Kidney (tissue), 14 donors: Measurements from ENCODE around the gene GRB10. TPM values are rescaled to one million over a fixed set of nuclear protein-coding genes. Genes with fewer than 3 reads are reported as not detected.

Experiments
- DNase-seq, 5 donors: peaks; one replicate each; pipeline ENCODE4 v3.0.0-alpha.2; 2013 to 2020
- FAIRE-seq: peaks from 2 replicates; lab custom pipeline; 2012; peaks lifted over from hg19 to GRCh38; lab: Jason Lieb, UNC
- H3K27ac ChIP-seq, 2 donors: one replicate each; pipeline ENCODE4 v1.7.0; 2013; ENCODE audit warnings: low read depth in 2 of 2, low read length in 2 of 2, inconsistent platforms in 1 of 2
- H3K27me3 ChIP-seq: one replicate; pipeline ENCODE4 v1.7.1; 2013; ENCODE audit warnings: low read length, inconsistent platforms; ENCODE audit not compliant: control insufficient read depth, insufficient read depth
- H3K36me3 ChIP-seq, 3 donors: one replicate each; pipeline versions ENCODE4 v1.7.0 to v1.7.1; 2013; ENCODE audit warnings: low read length in 3 of 3, control low read depth in 1 of 3, inconsistent platforms in 1 of 3; ENCODE audit not compliant: insufficient read depth in 3 of 3, control insufficient read depth in 2 of 3
- H3K4me1 ChIP-seq, 3 donors: one replicate each; pipeline versions ENCODE4 v1.7.0 to v1.7.1; 2013; ENCODE audit warnings: low read length in 3 of 3, inconsistent platforms in 1 of 3, low read depth in 1 of 3; ENCODE audit not compliant: control insufficient read depth in 2 of 3, insufficient read depth in 2 of 3
- H3K4me3 ChIP-seq, 3 donors: one replicate each; pipeline versions ENCODE4 v1.7.0 to v1.8.1; 2013; ENCODE audit warnings: low read length in 3 of 3, control low read depth in 1 of 3, inconsistent platforms in 1 of 3
- H3K9ac ChIP-seq, 3 donors: one replicate each; pipeline versions ENCODE4 v1.7.0 to v1.7.1; 2013; ENCODE audit warnings: low read length in 3 of 3, control low read depth in 1 of 3, inconsistent platforms in 1 of 3
- H3K9me3 ChIP-seq, 3 donors: one replicate each; pipeline versions ENCODE4 v1.7.0 to v1.7.1; 2013; ENCODE audit warnings: low read length in 3 of 3, control low read depth in 1 of 3, inconsistent platforms in 1 of 3; ENCODE audit not compliant: control insufficient read depth in 2 of 3, insufficient read depth in 1 of 3
- intact Hi-C: fragments of 100-400 bp; cut with DNase I; formaldehyde crosslinking; loops from one replicate; pipeline ENCODE4 v1.11.1; 2022
- polyA plus RNA-seq: library from polyadenylated mRNA; stranded (reverse); fragments of 350-450 nt; fragmentation: Illumina TruSeq; extraction: RNeasy Lipid Tissue Mini Kit (QIAGEN cat#74804); gene quantifications from one replicate; pipeline ENCODE4 v1.2.3, GENCODE V29; 2014; ENCODE audit warnings: low read depth, low replicate concordance; ENCODE audit not compliant: insufficient read depth
- total RNA-seq: library from RNA; stranded (reverse); fragmentation: NEBNext Ultra II Directional; extraction: Animal tissue kit (Norgen Biotek cat#: 25700); gene quantifications from one replicate; pipeline ENCODE4 v1.2.1, GENCODE V29; 2021
- TF ChIP-seq, protein P1 (sequence below): IDR thresholded peaks from 3 replicates; pipeline ENCODE4 v1.5.1; 2012; ENCODE audit warnings: mild to moderate bottlenecking, moderate library complexity, borderline replicate concordance; ENCODE audit not compliant: insufficient read depth; ENCODE audit errors: extremely low read depth
- donor health status: control.
- donor health status: control.
- donor health status: control.
- donor health status: control.
- donor health status: control.
- donor health status: DM: yes; HTN: yes; CAD: no.
- donor health status: Normal renal cell carcinoma (clear cell type).

GRB10 gene
- total and polyA plus RNA-seq, 2 donors from 2014 or later = 32.3 to 57.8 TPM

DNA sequence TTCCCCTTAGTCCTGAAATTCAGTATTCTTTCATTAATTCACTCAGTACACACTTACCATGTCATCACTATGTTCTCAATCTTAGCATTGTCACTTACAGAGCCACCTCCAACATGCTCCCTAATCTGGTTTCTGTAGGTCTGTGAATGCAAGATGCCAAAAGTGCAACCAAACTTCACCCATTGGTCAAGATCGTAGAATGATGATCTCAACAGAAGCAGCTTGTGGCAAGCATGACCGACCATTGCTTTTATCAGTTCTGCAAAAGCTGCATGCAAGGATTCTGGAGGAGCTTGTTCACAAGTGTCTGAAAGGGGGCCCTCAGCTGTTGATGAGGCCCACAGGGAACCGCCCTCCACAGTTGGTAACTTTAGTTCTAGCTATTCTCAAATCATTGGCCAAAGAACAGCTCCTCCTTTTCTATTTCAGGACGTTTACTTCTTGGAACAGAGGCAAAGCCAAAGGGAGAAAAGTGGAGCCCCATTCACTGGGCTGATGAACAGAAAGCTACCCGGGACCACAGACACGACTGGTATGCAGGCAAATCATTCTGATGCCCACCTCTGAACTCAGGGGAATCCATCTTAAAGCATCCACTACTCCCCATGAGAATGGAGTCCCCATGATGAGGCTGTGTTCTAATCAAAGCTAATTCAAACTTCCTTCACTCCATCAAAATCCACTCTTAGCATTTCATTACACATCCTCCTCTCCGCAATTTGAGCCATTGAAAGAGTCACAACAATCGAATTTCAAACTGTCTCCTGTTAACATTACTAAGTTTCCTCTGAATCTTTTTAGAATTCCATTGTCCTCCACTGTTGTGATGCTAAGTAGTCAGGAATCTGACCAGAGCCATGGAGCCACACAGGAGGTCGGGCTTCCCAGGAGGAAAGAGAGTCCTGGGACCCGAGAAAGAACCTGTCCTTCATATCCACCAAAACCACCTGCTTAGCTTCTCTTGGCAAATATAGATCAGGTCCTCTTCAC lies 13.9 kb downstream of the GRB10 start:
- Histone ChIP-seq H3K27me3 (no peaks in the 10 kb centered on the region), H3K36me3 (peaks cover 0 to 2% (median 0%) of the 10 kb centered on the region in 3 donors), H3K9ac (no peak overlapping the region), H3K4me1 (peaks cover 0 to 21% (median 12%) of the 10 kb centered on the region in 3 donors), H3K27ac (no peak overlapping the region), H3K9me3 (no peaks in the 10 kb centered on the region), H3K4me3 (no peak overlapping the region)
- DNase-seq (no peak), FAIRE-seq (no peak)
- TF ChIP-seq, protein P1, sequence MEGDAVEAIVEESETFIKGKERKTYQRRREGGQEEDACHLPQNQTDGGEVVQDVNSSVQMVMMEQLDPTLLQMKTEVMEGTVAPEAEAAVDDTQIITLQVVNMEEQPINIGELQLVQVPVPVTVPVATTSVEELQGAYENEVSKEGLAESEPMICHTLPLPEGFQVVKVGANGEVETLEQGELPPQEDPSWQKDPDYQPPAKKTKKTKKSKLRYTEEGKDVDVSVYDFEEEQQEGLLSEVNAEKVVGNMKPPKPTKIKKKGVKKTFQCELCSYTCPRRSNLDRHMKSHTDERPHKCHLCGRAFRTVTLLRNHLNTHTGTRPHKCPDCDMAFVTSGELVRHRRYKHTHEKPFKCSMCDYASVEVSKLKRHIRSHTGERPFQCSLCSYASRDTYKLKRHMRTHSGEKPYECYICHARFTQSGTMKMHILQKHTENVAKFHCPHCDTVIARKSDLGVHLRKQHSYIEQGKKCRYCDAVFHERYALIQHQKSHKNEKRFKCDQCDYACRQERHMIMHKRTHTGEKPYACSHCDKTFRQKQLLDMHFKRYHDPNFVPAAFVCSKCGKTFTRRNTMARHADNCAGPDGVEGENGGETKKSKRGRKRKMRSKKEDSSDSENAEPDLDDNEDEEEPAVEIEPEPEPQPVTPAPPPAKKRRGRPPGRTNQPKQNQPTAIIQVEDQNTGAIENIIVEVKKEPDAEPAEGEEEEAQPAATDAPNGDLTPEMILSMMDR = no peak
- intact Hi-C loops = no loop called here

DNA sequence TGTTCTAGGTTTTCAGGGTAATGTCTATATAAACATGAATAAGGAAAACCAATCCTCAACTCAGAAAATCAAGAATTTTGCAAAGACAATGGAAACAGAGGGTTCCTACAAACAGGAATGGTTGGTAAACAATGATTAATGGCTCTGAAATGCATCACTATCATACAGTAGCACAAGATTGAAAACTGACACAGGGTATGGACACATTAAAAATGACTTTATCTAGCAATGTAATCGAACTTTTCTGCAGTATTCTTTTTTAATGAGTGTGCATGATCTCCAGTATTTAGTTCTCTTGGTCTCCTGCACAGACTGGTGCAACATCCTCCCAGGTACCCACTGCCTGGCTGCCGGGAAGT lies 15.9 kb downstream of the GRB10 start:
- H3K9me3 ChIP-seq = no peaks in the 10 kb centered on the region
- H3K4me3 ChIP-seq = no peak overlapping the region
- FAIRE-seq (no peak), DNase-seq (no peak)
- TF ChIP-seq, protein P1 = no peak
- intact Hi-C loops = no loop called here
- peaks cover 0 to 2% (median 0%) of the 10 kb centered on the region in 3 donors for H3K36me3 ChIP-seq
- H3K27ac ChIP-seq = no peak overlapping the region
- H3K9ac ChIP-seq = no peak overlapping the region
- H3K4me1 ChIP-seq = peaks cover 0 to 14% (median 12%) of the 10 kb centered on the region in 3 donors
- H3K27me3 ChIP-seq = no peaks in the 10 kb centered on the region

DNA sequence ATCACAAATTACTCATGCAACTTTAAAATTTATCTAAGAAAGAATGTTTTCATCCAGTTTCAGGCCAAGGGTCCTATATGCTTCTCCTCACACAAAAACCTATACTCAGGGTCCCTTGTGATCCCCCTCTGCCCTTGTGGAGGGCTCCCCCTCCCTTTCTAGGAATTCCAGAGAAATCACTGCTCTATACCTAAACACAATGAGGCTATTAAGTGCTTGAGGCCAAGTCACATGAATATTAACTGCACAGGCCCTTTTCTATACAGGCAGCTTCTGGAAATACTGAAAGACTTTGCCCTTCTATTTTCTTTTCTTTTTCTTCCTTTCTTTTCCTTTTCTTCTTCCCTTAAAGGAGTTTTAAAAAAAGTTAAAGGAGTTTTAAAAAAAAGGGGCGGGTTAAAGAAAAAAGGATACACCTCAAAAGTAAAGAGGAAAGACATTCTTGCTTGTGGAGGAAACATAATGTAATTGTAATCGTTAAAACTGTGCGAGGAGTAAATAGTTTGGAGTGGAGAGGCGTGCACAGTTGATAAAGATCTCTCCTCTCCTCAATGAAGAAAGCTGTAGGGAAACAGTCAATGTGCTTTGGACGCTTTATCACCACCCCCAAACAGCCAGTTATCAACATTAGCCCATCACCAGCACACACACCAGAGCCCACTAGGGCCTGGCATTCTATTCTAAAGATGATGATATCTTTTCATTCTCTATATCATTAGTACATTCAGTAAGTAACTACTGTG lies 16.4 kb downstream of the GRB10 start:
- TF ChIP-seq, protein P1 = no peak
- FAIRE-seq = no peak
- Histone ChIP-seq H3K36me3 (peaks cover 0 to 5% (median 0%) of the 10 kb centered on the region in 3 donors), H3K27me3 (no peaks in the 10 kb centered on the region), H3K4me1 (peaks cover 0 to 9% (median 7%) of the 10 kb centered on the region in 3 donors), H3K9me3 (no peaks in the 10 kb centered on the region), H3K4me3 (no peak overlapping the region), H3K9ac (no peak overlapping the region), H3K27ac (no peak overlapping the region)
- intact Hi-C loops = no loop called here
- DNase-seq = no peak
